GM18526 (cell line): ENCODE measurements around the gene SCN4A.
A peak's percentile ranks its signal among the peaks of the same experiment; 100 is the strongest.

ENCODE experiments used
- POLR2A ChIP-seq: IDR thresholded peaks from 3 replicates; pipeline ENCODE4 v1.6.1; 2011; ENCODE audit not compliant: insufficient read length; ENCODE audit errors: extremely low read depth

SCN4A gene

DNA sequence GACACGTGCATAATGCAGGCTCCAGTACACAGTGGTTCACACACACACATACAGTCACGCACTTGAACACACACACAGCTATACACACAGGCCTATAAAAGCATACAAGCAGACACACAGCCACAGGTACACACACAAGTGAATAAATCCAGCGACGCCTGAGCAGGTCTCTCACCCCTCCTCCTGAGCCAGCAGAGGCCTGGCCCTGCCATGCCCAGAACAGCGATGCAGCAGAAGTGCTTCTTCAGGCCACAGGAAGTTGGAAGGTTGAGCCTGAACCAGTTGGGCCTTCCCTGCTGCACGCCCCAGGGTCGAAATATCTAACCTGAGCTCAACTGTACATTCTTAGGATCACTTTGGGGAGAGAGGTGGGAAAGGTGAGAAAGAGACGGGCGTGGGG lies 33.3 kb downstream of the SCN4A start:
- no peak for TF ChIP-seq POLR2A

DNA sequence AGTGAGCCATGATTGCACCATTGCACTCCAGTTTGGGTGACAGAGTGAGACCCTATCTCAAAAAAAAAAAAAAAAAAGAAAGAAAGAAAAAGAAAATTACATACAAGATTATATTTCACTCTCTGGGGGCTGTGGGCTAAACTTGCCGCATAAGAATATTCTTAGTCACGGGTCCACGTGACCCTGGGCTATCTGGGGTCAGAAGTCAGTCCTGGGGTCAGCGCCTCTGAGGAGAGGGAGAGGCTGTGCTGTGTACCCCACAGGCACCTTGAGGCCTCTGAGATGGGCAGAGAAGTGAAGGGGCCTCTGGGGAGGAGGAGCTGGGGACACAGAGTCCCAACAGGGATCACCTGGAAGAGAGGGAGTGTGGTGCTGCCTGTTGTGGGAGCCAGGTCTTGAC lies 34.8 kb downstream of the SCN4A start:
- no peak for TF ChIP-seq POLR2A

DNA sequence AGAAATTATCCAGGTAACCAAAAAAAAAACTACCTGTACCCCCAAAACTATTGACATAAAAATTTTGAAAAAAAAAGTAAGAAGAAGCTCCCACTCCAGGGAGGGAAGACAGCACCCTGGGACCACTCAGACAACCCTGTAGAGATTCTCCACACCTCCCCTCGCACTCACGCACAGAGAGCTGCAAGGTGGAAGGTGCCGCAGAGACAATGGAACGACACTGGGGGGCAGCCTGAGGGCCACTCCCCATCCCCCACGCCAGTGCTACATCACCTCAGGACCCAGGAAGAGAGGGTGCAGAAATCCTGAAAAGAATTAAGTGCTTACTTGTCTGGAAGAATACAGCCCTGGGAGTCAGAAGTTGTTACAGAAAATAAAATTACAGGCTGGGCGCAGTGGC lies 35.4 kb downstream of the SCN4A start:
- TF ChIP-seq POLR2A: no peak

DNA sequence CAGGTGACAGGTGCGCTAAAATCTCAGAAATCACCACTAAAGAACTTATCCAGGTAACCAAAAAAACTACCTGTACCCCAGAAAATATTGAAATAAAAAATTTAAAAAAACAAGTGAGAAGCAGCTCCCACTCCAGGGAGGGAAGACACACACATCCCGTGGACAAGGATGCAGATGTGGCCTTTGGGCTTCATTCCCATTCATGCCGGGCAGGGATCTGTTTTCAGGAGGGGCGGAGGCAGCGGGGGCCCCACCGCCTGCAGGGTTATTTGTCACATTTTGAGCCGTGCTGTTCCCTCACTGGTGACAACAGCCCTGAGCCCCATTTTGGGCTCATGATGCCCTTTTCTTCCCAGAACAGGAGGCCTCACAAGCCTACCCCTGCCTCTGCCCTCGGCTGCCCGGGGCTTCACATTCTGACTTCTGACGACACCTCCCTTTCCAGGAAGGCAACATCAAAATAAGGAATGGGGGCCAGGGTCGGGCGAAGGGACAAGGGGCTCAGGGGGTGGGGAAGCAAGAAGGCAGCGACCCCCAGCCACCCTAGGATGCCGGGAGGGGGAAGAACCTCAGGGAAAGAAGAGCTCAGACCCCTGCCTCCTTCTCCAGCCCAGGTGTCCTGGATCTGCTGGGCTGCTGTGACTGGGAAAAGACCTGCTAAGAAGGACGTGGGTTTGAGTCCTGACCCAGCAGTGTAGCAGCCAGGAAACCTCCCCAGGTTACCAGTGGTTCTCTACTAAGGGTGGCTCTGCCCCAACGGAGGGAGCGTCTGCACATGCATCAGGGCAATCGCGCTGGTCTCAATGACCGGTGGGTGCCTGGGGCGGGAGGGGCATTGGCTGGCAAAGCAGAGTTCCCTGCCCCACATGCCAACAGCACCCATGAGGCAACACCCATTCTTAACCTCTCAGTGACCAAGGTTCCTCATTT lies 38.3 kb downstream of the SCN4A start:
- no peak for TF ChIP-seq POLR2A

DNA sequence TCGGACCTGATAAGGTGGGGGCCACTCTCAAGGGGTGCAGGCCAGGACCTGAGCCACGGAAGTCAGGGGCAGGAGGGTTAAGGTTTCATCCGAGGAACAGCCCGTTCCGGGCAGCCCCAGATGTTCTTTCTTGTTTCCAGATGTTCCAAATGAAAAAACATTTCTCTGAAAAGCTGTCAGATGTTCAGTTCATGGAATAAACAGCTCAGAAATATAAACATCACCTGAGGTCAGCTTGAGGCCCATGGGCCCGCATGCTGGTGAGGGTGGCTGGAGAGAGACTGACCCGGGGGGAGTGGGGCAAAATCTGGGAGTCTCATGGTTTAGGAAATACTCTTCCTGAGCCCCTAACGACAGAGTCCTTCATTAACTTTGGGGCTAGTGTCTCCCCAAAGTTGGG lies 39.1 kb downstream of the SCN4A start:
- TF ChIP-seq POLR2A: no peak

DNA sequence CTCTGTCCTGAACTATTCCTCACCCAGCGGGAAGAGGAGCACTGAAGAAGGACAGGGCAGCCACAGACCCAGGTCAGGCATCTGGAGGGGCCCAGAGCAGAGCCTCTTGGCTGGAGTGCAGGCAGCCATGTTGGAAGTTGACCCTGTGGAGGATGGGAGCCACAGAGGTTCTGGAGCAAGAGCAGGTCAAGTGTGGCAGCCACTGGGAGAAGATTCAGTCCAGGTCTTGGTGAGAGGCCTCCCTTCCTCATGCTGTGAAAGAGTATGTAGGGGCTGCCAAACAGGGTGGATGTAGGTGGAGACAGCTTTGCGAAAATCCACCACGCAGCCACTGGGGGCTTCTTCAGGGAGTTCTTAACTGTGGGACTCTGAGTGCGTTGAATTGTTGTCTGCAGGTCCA lies 40.0 kb downstream of the SCN4A start:
- TF ChIP-seq POLR2A: no peak

DNA sequence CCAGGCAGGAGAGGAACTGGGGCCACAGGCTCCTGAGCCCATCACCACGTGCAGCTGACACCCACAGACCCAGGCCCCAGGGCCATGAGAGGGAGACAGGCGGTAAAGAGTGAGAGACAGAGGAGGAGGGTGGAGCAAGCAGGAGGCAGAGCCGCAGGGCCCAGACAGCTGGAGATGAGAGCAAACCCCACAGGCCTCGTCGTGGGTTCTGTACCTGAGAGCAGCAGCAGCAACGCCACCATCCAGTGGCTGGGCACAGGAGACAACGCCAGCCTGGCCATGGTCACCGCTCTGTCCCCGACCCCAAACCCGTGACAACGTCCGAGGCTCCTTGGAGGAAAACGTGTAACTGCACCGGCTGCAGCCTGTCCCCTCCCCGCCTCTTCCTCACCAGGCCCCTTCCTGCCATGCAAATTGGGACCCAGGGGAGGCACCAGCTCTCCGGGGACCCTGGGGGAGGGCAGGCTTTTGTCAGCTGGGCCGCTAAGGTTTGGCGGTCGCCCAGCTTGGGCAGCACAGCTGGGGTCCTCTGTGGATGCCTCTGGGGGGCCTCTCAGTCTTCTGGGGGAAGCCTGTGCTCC lies 40.6 kb downstream of the SCN4A start, which contains the start of gene CD79B:
CD79B (minus strand) TSS at position 351 of the 581 bp plus-strand sequence; CDS start at position 281, 70 bp downstream.
- peak; percentile 93 for TF ChIP-seq POLR2A

DNA sequence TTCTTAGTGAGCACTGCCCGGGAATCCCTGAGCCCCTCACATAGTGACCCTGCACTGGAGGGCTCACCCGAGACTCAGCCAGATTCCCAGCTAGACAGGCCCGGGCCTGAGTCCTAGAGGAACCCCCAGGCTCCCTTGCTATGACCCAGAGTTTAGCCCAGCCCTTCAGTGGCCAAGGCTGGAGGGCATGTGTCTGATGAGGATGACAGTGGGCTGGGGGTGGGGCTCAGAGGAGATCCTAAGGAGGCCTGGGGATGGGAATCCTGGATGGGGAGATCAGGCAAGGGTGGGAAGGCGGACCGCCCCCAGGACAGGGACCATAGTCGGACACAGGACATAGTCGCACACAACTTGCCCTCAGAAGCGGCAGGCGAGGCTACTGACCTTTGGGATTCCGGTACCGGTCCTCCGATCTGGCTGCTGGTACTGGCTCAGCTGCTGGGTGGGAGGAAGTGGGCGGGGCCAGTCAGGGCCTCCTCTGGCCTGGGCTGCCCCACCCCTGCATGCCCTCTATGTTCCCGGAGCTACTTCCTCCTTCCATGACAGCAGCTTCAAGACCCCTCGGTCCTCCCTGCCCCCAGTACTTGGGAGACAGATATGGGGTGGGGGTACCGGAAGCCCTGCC lies 41.7 kb downstream of the SCN4A start:
- TF ChIP-seq POLR2A: peak; percentile 31

DNA sequence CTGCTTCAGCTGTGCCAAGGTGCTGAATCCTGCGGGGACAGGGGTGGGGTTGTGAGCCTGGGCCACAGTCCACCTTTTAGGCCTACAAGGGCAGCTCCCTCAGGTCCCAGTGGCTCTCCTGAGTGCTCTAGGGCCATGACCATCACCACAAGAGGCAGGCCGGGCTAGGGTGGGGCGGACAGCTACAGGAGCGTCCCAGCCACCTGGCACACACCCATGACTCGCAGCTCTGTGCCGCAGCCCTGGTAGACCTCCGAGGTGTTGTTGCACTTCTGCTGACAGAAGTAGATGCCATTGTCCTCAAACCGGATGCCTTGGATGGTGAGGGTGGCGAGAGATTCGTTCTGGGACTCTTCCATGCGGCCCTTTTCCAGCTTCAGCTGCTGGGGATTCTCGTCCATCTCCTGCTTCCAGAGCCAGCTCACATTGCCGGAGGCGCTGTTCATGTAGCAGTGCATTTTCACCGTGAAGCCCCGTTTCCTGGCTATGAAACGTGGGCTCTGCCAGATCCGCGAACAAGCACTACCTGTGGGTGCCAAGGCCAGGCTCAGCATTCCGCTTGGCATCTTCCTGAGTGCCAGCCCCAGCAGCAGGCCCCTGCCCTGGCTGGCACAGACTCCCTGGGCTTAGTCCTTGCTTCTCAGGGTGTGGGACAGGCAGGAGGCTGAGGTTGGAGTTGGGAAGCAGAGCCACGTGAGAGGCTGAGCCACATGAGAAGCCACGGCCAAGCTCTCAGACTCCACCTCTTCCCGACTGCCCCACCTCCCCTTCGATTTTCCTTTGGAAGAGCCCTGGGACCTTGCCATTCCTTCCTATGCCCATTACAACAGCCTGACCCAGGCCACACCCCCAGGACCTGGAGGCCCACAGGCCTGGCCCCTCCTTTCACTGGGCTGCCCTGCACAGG lies 42.6 kb downstream of the SCN4A start:
- TF ChIP-seq POLR2A: no peak

DNA sequence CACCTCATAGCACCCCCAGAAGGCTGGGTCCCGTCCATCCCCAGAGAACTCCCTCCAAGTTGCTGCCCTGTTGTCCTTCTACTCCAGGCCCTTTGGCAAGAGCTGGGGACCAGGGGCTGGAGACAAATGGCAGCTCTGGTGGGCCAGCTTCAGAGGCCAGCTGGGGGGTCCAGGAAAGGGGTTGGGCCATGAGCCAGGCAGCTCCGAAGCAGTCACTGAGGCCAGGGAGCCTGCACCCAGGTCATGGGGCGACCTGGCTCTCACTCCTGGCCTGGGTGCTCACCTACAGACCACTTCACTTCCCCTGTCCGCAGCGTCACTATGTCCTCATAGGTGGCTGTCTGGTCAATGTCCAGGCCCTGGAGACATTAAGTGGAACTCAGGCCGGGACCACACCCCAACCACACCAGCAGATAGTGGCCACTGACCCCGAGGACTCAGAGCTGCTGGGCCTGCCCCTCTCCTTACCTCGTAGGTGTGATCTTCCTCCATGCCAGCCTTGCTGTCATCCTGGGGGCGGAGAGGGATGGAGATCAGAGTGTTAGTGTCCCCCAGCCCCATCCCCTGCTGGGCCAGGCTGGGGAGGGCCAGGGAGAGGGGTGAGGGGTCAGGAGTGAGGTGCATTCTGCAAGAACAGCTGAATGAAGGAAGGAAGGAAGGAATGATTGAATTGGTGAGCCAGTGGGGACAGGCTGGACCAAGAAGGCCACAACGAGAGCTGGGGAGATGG lies 43.6 kb downstream of the SCN4A start:
- no peak for TF ChIP-seq POLR2A

DNA sequence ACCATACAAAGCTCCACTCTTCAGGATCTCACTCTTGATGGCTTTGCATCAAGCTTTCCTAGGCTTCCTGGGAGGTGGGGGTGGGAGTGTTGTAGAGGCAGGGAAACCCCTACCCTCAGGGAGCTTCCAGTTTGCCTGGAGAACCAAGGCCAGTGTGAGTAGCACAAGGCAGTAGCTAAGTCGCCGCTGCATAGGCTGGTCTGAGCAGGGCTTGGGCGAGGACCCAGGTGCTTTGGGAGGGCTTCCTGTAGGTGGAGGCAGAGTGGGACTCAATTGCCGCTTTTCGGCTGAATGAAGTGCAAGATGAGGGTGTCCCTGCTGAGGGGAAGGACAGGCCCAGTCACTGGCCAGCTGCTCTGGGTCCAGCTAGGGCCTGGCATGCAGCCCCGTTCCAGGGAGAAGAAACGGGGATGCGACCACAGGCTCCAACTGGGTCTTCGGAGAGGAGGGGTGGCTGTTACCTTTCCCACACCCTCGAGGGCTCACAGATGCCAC lies 44.5 kb downstream of the SCN4A start:
- TF ChIP-seq POLR2A: no peak

DNA sequence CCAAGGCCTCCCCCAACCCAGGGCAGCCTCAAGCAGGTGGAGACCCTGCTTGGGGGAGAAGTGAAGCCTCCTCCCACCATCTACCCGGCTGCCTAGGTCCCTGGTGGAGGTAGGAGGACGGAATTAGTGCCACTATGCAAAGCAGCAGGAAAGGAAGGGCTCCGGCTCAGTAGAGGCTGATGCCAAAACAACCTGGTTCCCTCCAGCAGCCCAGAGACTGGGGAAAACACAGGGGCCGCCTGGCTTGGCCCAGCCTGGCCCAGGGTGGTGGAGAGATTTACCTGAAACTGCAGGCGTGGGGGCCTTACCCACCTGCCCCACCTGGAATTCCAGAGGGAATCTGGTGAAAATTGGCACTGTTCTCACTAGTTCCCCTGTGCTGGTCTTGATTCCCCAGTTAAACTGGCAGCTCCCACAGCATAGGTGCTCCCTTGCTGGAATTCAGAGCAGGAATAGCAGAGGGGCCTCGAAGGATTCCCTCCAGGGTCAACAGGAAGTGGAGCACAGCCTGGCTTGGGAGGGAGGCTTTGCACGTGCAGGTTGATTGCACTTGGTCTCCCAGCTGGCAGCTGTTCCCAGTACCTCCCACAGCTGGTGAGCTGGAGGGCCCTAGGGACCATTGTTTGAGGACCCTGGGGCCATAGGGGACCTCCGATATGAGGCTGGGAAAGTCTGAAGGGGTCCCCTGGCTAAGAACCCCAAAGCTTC lies 45.1 kb downstream of the SCN4A start:
- no peak for TF ChIP-seq POLR2A

DNA sequence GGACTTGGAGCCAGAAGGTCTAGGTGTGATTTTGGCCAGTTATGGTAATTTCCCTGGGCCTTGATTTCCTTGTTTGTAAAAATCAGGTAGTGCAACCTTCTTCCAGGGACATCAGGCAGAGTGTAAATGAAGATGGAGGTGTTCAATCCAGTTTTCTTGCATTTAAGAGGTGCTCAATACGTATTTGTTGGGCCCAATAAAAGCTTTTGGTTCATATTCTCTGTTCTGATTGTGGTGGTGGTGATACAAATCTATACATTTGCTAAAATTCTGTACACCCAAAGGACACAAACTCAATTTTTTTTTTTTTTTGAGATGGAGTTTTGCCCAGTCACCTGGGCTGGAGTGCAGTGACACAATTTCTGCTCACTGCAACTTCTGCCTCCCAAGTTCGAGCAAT lies 46.6 kb downstream of the SCN4A start:
- no peak for TF ChIP-seq POLR2A

DNA sequence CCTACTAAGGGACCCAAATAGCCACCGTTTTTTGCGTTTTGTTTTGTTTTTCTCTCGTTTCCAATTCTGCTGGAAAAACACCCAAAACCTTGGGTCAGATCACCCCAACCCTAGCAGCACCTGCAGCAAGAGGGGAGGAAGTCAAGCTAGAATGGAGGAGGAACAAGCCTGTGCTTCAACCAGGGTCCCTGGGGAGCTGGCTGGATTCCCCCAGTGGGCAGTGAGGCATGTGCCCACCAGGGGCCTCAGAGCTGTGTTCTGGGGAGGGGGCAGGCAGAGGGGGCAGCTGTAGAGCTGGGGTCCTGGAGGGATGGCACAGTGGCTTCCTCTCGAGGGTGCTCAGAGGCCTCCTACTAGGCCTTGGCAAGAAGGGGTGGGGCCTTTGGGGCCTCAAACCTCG lies 47.1 kb downstream of the SCN4A start:
- TF ChIP-seq POLR2A: no peak
